Nephron (organoid): ENCODE results near the gene ERGIC2.
"Not testable (repeated sequence)": the region's sequence is repeated elsewhere in the genome, so short reads cannot be mapped to it uniquely, and the experiment has no call there.

ENCODE experiments used
- H3K27ac Mint-ChIP-seq, 3 experiments: 2 replicates each; pipeline ENCODE4 v1.8.0; 2020; ENCODE audit warnings: mixed read lengths in 3 of 3, mild to moderate bottlenecking in 2 of 3, moderate library complexity in 1 of 3
- H3K27me3 Mint-ChIP-seq: 2 replicates; pipeline ENCODE4 v1.8.0; 2021; ENCODE audit warnings: low read depth, mild to moderate bottlenecking, moderate library complexity, mixed read lengths
- H3K36me3 Mint-ChIP-seq: 2 replicates; pipeline ENCODE4 v1.8.0; 2020; ENCODE audit warnings: low read depth, mixed read lengths
- H3K4me1 Mint-ChIP-seq: 2 replicates; pipeline ENCODE4 v1.8.0; 2020; ENCODE audit warnings: mixed read lengths
- H3K4me3 Mint-ChIP-seq, 3 experiments: 2 replicates each; pipeline ENCODE4 v1.8.0; 2020; ENCODE audit warnings: mild to moderate bottlenecking in 3 of 3, mixed read lengths in 3 of 3, moderate library complexity in 2 of 3
- H3K9me3 Mint-ChIP-seq: 2 replicates; pipeline ENCODE4 v1.8.0; 2020; ENCODE audit warnings: mixed read lengths
- TF ChIP-seq, protein P1 (sequence below), 3 experiments: fragments of 200-600 bp; sonication (generic); IDR thresholded peaks; one replicate each; pipeline ENCODE4 v1.5.0; 2021; ENCODE audit warnings: antibody characterized with exemption in 3 of 3; ENCODE audit not compliant: unreplicated experiment in 3 of 3

ERGIC2 gene

DNA sequence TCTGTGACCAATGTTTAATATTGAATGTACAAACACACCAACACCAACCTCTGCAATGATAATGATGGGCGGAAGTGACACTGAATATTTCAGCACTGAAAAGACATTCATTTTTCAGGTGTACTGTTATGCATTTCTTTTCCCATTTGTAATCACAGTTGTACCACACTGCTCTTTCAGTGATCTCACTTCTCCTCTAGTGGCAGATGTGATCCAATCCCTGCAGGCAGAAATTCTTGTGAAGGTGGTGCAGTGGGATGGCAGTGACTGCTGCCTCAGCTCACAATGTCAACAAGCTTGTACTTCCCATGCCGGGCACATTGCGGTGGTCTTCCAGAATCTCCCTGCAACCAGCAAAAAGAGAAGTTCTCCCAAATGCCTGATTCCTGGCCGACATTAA lies 23.0 kb upstream of the ERGIC2 start:
- Mint-ChIP-seq H3K9me3 (peaks cover under 1% of the 10 kb centered on the region), H3K4me1 (no peaks in the 10 kb centered on the region), H3K36me3 (no peaks in the 10 kb centered on the region), H3K27ac (no peak overlapping the region), H3K27me3 (no peaks in the 10 kb centered on the region), H3K4me3 (no peak overlapping the region)
- TF ChIP-seq, protein P1, sequence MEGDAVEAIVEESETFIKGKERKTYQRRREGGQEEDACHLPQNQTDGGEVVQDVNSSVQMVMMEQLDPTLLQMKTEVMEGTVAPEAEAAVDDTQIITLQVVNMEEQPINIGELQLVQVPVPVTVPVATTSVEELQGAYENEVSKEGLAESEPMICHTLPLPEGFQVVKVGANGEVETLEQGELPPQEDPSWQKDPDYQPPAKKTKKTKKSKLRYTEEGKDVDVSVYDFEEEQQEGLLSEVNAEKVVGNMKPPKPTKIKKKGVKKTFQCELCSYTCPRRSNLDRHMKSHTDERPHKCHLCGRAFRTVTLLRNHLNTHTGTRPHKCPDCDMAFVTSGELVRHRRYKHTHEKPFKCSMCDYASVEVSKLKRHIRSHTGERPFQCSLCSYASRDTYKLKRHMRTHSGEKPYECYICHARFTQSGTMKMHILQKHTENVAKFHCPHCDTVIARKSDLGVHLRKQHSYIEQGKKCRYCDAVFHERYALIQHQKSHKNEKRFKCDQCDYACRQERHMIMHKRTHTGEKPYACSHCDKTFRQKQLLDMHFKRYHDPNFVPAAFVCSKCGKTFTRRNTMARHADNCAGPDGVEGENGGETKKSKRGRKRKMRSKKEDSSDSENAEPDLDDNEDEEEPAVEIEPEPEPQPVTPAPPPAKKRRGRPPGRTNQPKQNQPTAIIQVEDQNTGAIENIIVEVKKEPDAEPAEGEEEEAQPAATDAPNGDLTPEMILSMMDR (IDR thresholded peaks at IDR 0.05; ENCODE audit: unreplicated experiment in 3 of 3): no peak

DNA sequence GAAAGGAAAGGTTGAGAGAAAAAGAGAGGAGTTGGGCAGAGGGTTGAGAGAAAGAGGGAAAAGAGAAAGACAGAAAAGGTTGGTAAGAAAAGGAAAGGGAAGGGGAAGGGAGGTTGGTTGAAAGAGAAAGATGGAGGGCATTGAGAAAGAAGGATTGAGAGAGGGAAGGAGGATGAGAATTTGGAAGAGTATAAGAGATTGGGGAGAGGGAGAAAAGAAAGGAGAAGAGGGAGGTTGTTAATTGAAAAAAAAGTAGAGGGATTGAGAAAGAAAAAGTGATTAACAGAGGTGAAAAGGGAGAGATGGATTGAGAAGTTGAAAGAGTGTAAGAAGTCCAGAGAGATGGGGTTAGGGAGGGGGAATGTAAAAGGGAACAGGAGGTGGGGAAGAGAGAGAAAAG lies 21.5 kb upstream of the ERGIC2 start:
- no peaks in the 10 kb centered on the region for H3K4me1 Mint-ChIP-seq
- no peak overlapping the region for H3K27ac Mint-ChIP-seq
- H3K36me3 Mint-ChIP-seq: no peaks in the 10 kb centered on the region
- TF ChIP-seq, protein P1 (IDR thresholded peaks at IDR 0.05; ENCODE audit: unreplicated experiment in 3 of 3): no peak
- no peaks in the 10 kb centered on the region for H3K9me3 Mint-ChIP-seq
- no peak overlapping the region for H3K4me3 Mint-ChIP-seq
- H3K27me3 Mint-ChIP-seq: no peaks in the 10 kb centered on the region

DNA sequence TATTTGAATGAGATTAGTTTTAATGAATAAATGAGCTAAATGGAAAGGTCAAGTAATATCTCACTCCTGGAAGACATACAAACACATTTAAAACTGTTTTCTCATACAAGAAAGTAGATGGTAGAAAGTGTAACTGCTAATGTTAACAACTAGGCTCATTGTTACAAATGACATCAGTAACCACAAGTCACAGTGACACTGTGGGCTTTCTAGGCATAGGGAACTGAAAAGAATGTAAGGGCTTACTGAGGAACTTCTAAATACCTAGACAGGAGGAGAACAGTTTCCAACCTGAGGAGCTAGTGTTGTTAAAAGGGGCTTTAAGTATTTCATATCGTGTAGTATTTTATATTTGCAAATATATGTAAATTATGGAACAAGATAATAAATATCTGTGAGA lies 17.5 kb upstream of the ERGIC2 start:
- no peaks in the 10 kb centered on the region for H3K36me3 Mint-ChIP-seq
- H3K4me3 Mint-ChIP-seq: no peak overlapping the region
- H3K9me3 Mint-ChIP-seq: no peaks in the 10 kb centered on the region
- peaks cover 10% of the 10 kb centered on the region for H3K4me1 Mint-ChIP-seq
- H3K27ac Mint-ChIP-seq: no peak overlapping the region
- H3K27me3 Mint-ChIP-seq: no peaks in the 10 kb centered on the region
- TF ChIP-seq, protein P1 (IDR thresholded peaks at IDR 0.05; ENCODE audit: unreplicated experiment in 3 of 3): no peak

DNA sequence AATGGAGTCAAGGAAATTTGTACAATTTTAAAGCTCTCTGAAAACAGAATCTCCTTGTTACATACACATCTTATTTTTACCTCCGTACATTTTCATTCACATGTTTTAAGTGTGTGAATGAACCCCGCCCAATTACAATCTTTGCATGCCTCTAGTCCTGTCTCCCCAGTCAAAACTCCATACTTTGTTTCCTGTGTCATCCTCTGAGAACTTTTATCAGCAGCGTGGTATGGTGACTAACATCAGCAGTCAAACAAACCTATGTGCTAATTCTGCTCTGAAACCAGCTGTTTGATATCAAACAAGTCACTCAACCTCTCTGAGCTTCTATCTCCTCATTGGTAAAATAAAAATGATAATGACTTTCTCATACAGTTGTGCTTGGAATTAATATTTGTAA lies 15.8 kb upstream of the ERGIC2 start:
- H3K4me3 Mint-ChIP-seq: no peak overlapping the region
- no peaks in the 10 kb centered on the region for H3K36me3 Mint-ChIP-seq
- no peak overlapping the region for H3K27ac Mint-ChIP-seq
- TF ChIP-seq, protein P1 (IDR thresholded peaks at IDR 0.05; ENCODE audit: unreplicated experiment in 3 of 3): no peak
- H3K4me1 Mint-ChIP-seq: peaks cover 10% of the 10 kb centered on the region
- no peaks in the 10 kb centered on the region for H3K9me3 Mint-ChIP-seq
- no peaks in the 10 kb centered on the region for H3K27me3 Mint-ChIP-seq

DNA sequence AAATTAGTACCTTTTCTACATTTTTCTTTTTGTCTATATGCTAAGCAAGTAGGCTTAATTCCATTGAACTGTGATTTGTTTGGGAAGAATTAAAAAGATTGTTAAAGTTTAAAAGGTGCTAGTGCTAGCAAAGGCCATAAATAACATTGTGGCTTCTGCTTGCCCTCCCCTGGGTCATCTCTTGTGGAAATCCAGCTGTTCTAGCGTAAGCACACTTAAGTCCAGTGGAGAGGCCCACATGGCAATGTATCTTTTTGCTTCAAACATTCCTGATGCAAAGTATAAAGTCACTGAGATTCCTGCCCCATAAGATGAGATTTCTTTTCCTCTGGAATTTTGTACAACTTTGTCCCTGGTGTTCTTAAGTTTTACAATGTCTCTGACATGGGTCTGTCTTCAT lies 14.4 kb upstream of the ERGIC2 start:
- Mint-ChIP-seq H3K36me3 (no peaks in the 10 kb centered on the region), H3K9me3 (no peaks in the 10 kb centered on the region), H3K27me3 (no peaks in the 10 kb centered on the region), H3K4me1 (peaks cover 10% of the 10 kb centered on the region), H3K4me3 (no peak overlapping the region), H3K27ac (peak overlapping the region in 1 of 3 experiments; percentile 77)
- TF ChIP-seq, protein P1 (IDR thresholded peaks at IDR 0.05; ENCODE audit: unreplicated experiment in 3 of 3): no peak

DNA sequence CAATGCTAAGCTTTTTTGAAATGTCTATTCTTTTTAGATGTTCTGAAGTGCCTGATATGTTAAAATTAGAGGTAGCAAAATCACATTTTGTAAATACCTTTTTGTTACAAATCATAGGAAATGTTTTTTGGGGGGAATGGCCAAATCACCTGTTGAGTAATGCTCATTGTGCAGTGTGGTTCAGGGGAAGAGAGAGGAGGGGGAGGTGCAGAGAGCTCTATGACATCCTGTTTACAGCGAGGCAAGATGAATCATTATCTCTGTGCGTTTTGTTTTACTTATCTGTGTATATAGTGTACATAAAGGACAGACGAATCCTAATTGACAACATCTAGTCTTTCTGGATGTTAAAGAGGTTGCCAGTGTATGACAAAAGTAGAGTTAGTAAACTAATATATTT lies 9.4 kb upstream of the ERGIC2 start:
- H3K4me3 Mint-ChIP-seq, H3K9me3 Mint-ChIP-seq, H3K36me3 Mint-ChIP-seq, H3K4me1 Mint-ChIP-seq, H3K27me3 Mint-ChIP-seq, H3K27ac Mint-ChIP-seq: not testable (repeated sequence)
